Melanocyte of skin (primary cell): Measurements from ENCODE around the gene OR51M1. TPM values are rescaled to one million over a fixed set of nuclear protein-coding genes. Genes with fewer than 3 reads are reported as not detected.

Experiments used
- small RNA-seq, 2 donors: library from RNA; depleted of rRNA; stranded (forward); fragments of <200 nt; gene quantifications; one replicate each; pipeline ENCODE3, GENCODE V24; 2012
- total RNA-seq, 2 donors: library from RNA; depleted of rRNA; stranded (reverse); fragments of >200 nt; gene quantifications; 2 replicates each; pipeline ENCODE4 v1.2.3, GENCODE V29; 2012

OR51M1 gene
- total RNA-seq = not detected

GRCh38 chr11:5383576-5383975 lies at the start of gene OR51M1:
TSS of gene OR51M1 (plus strand) at chr11:5383812. CDS start at chr11:5389399, 5,587 bp downstream.

GRCh38 chr11:5343474-5344335 lies 39.9 kb upstream of the OR51M1 start, which contains the start of gene OR51B5:
TSS of gene OR51B5 (minus strand) at chr11:5343524. CDS start at chr11:5343524, 0 bp downstream.

GRCh38 chr11:5351208-5351607 lies 32.4 kb upstream of the OR51M1 start, which contains the start of gene OR51B6:
TSS of gene OR51B6 (plus strand) at chr11:5351508. CDS start at chr11:5351508, 0 bp downstream.

DNA sequence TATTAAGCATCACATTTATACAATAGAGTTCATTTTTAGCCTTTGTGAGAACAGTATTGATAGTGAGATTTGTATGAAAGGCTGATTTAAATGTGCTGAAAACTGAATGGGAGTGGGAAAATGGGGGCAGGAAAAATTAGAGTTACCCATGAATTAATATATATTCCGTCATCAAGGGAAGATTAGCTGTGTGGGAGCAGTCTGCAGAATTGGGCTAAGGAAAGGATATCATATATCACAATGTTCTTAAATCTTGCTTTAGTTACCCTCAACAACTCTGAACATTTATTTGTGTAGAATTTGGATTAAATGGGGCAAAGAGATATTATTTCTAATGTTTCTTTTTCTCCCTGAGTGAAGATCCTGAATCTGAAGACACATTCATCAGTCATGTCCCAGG lies 38.2 kb downstream of the OR51M1 start, which contains the start of gene OR51Q1:
OR51Q1 (plus strand) TSS at position 301 of the 400 bp plus-strand sequence; CDS start at position 391, 90 bp downstream.

DNA sequence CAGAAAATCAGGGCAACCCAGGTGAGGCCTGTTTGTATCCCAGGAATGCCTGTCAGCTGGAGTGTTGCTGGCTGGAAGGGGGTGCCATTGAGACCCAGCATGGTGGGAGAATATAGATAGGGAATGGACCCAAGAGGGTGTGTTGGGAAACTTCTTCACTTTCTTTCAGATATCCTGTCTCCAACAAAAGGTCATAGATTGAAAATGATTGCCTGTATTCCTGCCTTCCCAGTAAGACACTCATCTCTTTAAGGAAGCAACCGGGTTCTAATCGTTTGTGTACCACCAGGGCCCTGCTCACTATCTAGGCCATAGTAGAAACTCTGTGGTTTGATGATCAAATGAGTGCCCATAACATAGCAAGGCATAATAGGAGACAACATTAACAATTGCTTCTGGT lies 57.8 kb downstream of the OR51M1 start, which contains the start of gene OR51I1:
OR51I1 (minus strand) TSS at position 101 of the 400 bp plus-strand sequence; CDS start at position 101, 0 bp downstream.

Small RNA genes lying within 50 kb of the gene (small RNA-seq; reads per million reads assigned to genes)
- gene AC104389.3 = 0 reads per million in 2 donors

Other genes starting within 250 kb of the OR51M1 start
- gene OR52A5, start 245.5 kb upstream of the OR51M1 start, total RNA-seq = not detected
- not detected for gene OR52A1, start 229.1 kb upstream of the OR51M1 start, total RNA-seq
- not detected for gene OR51V1, start 183.1 kb upstream of the OR51M1 start, total RNA-seq
- not detected for gene HBB, start 156.7 kb upstream of the OR51M1 start, total RNA-seq
- gene HBD, start 149.3 kb upstream of the OR51M1 start, total RNA-seq = not detected
- gene HBG1, start 134.0 kb upstream of the OR51M1 start, total RNA-seq = not detected
- gene HBG2, start 129.0 kb upstream of the OR51M1 start, total RNA-seq = not detected
- gene HBE1, start 113.9 kb upstream of the OR51M1 start, total RNA-seq = not detected
- not detected for gene OR51B4, start 81.9 kb upstream of the OR51M1 start, total RNA-seq
- under 1 TPM in 1 of 2 donors, not detected in 1; 0.34 TPM for gene OR51B2, start 59.5 kb upstream of the OR51M1 start, total RNA-seq
- gene OR51B5, start 40.3 kb upstream of the OR51M1 start, total RNA-seq = not detected
- not detected for gene OR51B6, start 32.3 kb upstream of the OR51M1 start, total RNA-seq
- not detected for gene OR51Q1, start 38.3 kb downstream of the OR51M1 start, total RNA-seq
- gene OR51I1, start 57.7 kb downstream of the OR51M1 start, total RNA-seq = under 1 TPM in 1 of 2 donors, not detected in 1; 0.34 TPM
- gene OR51I2, start 65.5 kb downstream of the OR51M1 start, total RNA-seq = not detected
- not detected for gene OR52D1, start 104.9 kb downstream of the OR51M1 start, total RNA-seq
- not detected for gene UBQLN3, start 126.1 kb downstream of the OR51M1 start, total RNA-seq
- under 1 TPM in 1 of 2 donors, not detected in 1; 0.34 TPM for gene UBQLNL, start 132.9 kb downstream of the OR51M1 start, total RNA-seq
- gene OR52H1, start 164.7 kb downstream of the OR51M1 start, total RNA-seq = under 1 TPM in 1 of 2 donors, not detected in 1; 0.69 TPM
- gene OR52B6, start 197.1 kb downstream of the OR51M1 start, total RNA-seq = not detected
- 1 to 10 TPM; 4.5 to 8.7 TPM for gene TRIM6, start 212.8 kb downstream of the OR51M1 start, total RNA-seq
- gene TRIM34, start 241.2 kb downstream of the OR51M1 start, total RNA-seq = 10 to 100 TPM; 19.3 to 26.6 TPM